Right lobe of liver (tissue), 6 donors: ENCODE data around the gene SCN1A. TPM values are rescaled to one million over a fixed set of nuclear protein-coding genes. Genes with fewer than 3 reads are reported as not detected.

Experiments
- ATAC-seq, 4 donors: fragments of 200-7000 bp; cut with Tn5 transposase; one replicate each; pipeline ENCODE4 v1.9.1; 2020; ENCODE audit warnings: mild to moderate bottlenecking in 4 of 4, moderate library complexity in 4 of 4
- DNase-seq, 3 donors: peaks; one replicate each; pipeline ENCODE4 v3.0.0-alpha.2; 2020
- H3K27ac ChIP-seq, 3 donors: fragments of 200-600 bp; one replicate each; pipeline ENCODE4 v1.8.0; 2022
- H3K27me3 ChIP-seq, 2 donors: fragments of 200-600 bp; one replicate each; pipeline ENCODE4 v1.8.0; 2022
- H3K36me3 ChIP-seq, 4 donors: fragments of 200-600 bp; sonication (generic) in 1 of 4; one replicate each; pipeline versions ENCODE4 v1.5.1 to v1.8.0; 2017 to 2022; ENCODE audit warnings: control low read depth in 1 of 4
- H3K4me1 ChIP-seq, 4 donors: fragments of 200-600 bp; sonication (generic) in 1 of 4; one replicate each; pipeline versions ENCODE4 v1.5.1 to v1.8.0; 2017 to 2022; ENCODE audit warnings: control low read depth in 1 of 4
- H3K4me3 ChIP-seq, 3 donors: fragments of 200-600 bp; one replicate each; pipeline ENCODE4 v1.8.0; 2022
- H3K9me3 ChIP-seq, 4 donors: fragments of 200-600 bp; sonication (generic) in 1 of 4; one replicate each; pipeline versions ENCODE4 v1.5.1 to v1.8.0; 2017 to 2022; ENCODE audit warnings: control low read depth in 1 of 4
- CTCF ChIP-seq, 4 donors: fragments of 200-600 bp in 3 of 4; fragments of 450-650 bp in 1 of 4; IDR thresholded peaks; one replicate each; pipeline versions ENCODE4 v1.5.1 to v1.8.0; 2016 to 2022; ENCODE audit warnings: antibody characterized with exemption in 4 of 4, mild to moderate bottlenecking in 2 of 4
- POLR2A ChIP-seq: fragments of 450-650 bp; IDR thresholded peaks from one replicate; pipeline ENCODE4 v1.6.1; 2017; ENCODE audit warnings: antibody characterized with exemption, mild to moderate bottlenecking
- WGBS: methylation state at CpG from one replicate; pipeline ENCODE4 v1.1.6; 2018; ENCODE audit warnings: low coverage, low lambda C conversion rate; ENCODE audit not compliant: insufficient coverage; ENCODE audit errors: missing lambda C conversion rate; 5-methylcytosine and 5-hydroxymethylcytosine counted together
- intact Hi-C, 2 donors: fragments of 100-400 bp; cut with DNase I; formaldehyde crosslinking; loops; one replicate each; pipeline versions ENCODE4 v1.11.2 to v1.14.1; 2022
- total RNA-seq, 6 experiments: library from RNA; depleted of rRNA in 2 of 6; stranded (reverse); fragments of >200 nt in 2 of 6; fragmentation: NEBNext Ultra II Directional in 3 of 6; extraction: Animal tissue kit (Norgen Biotek cat#: 25700) in 3 of 6; gene quantifications; one replicate each; pipeline versions ENCODE4 v1.1.0 to v1.2.4, GENCODE V29; 2016 to 2023
- donor health status: DM: no; HTN: yes; CAD: no.
- donor health status: DM: no; HTN: no; CAD: no.
- donor health status: DM: no; HTN: no; CAD: no.
- donor health status: DM: no; HTN: yes; CAD: no.
- donor health status: DM: no; HTN: yes; CAD: no.

The SCN1A gene
- total RNA-seq, 6 experiments from 2014 or later: not detected

GRCh38 chr2:166135152-166135848 is 7.5 kb upstream of the SCN1A start:
- Histone ChIP-seq H3K9me3 (no peaks in the 10 kb centered on the region), H3K36me3 (no peaks in the 10 kb centered on the region), H3K27ac (no peak overlapping the region), H3K4me3 (no peak overlapping the region), H3K27me3 (no peaks in the 10 kb centered on the region), H3K4me1 (peaks cover 0 to 6% (median 0%) of the 10 kb centered on the region in 4 donors)
- no peak for DNase-seq
- intact Hi-C loops: no loop called here
- no peak for TF ChIP-seq CTCF (IDR thresholded peaks at IDR 0.05)
- TF ChIP-seq POLR2A: no peak
- no peak for ATAC-seq
- WGBS: 59% methylated on average over 6 of the region's 6 CpGs

GRCh38 chr2:166134252-166135151 is 6.7 kb upstream of the SCN1A start:
- ATAC-seq: peak; percentile 70 to 85 (median 73)
- WGBS: 44% methylated on average over 3 of the region's 3 CpGs

GRCh38 chr2:166133653-166134052 is 5.8 kb upstream of the SCN1A start:
- DNase-seq: no peak
- intact Hi-C loops: no loop called here
- H3K27me3 ChIP-seq: no peaks in the 10 kb centered on the region
- no peak for ATAC-seq
- peaks cover 0 to 6% (median 0%) of the 10 kb centered on the region in 4 donors for H3K4me1 ChIP-seq
- WGBS: 65% methylated on average over 7 of the region's 7 CpGs
- no peaks in the 10 kb centered on the region for H3K36me3 ChIP-seq
- no peaks in the 10 kb centered on the region for H3K9me3 ChIP-seq
- TF ChIP-seq POLR2A (no peak), CTCF (IDR thresholded peaks at IDR 0.05) (no peak)
- no peak overlapping the region for H3K27ac ChIP-seq
- H3K4me3 ChIP-seq: no peak overlapping the region

More at GRCh38 chr2:166134252-166135151, 6.7 kb upstream of the SCN1A start:
- Histone ChIP-seq H3K9me3 (no peaks in the 10 kb centered on the region), H3K36me3 (no peaks in the 10 kb centered on the region), H3K27me3 (no peaks in the 10 kb centered on the region), H3K4me3 (no peak overlapping the region), H3K27ac (no peak overlapping the region), H3K4me1 (peaks cover 0 to 6% (median 0%) of the 10 kb centered on the region in 4 donors)
- intact Hi-C loops: no loop called here
- no peak for DNase-seq
- TF ChIP-seq CTCF (IDR thresholded peaks at IDR 0.05): no peak
- TF ChIP-seq POLR2A: no peak

GRCh38 chr2:166128156-166128505 is 311 bp upstream of the SCN1A start:
- no peaks in the 10 kb centered on the region for H3K36me3 ChIP-seq
- no peaks in the 10 kb centered on the region for H3K27me3 ChIP-seq
- no peak for TF ChIP-seq POLR2A
- TF ChIP-seq CTCF (IDR thresholded peaks at IDR 0.05): no peak
- no peaks in the 10 kb centered on the region for H3K4me1 ChIP-seq
- no peak overlapping the region for H3K4me3 ChIP-seq
- DNase-seq (no peak), ATAC-seq (no peak)
- H3K27ac ChIP-seq: no peak overlapping the region
- no peaks in the 10 kb centered on the region for H3K9me3 ChIP-seq
- intact Hi-C loops: loop anchor here in 1 of 2 donors (10.0 kb wide), 1 partner anchor 173 kb away; the partner anchor contains the start of gene TTC21B
